ENCODE data around the gene GTF3C4. TPM values are rescaled to one million over a fixed set of nuclear protein-coding genes. Genes with fewer than 3 reads are reported as not detected.

GTF3C4 gene
- polyA plus RNA-seq, 1 of the 3 experiments (the other 2 are of a cell fraction), result 2.8 TPM

GRCh38 chr9:132728071-132728470, 57.8 kb downstream of the GTF3C4 start:
- Histone ChIP-seq H3K27me3 (ENCODE audit: insufficient read depth) (peaks cover 5% of the 10 kb centered on the region; the same call in 1 of the 2 replicates), H3K9ac (no peak overlapping the region), H3K4me1 (ENCODE audit: control insufficient read depth in 1 of 2, insufficient read depth in 2 of 2, low read depth in 1 of 2, low read length in 1 of 2) (no peaks in the 10 kb centered on the region), H4K20me1 (ENCODE audit: insufficient read depth) (no peaks in the 10 kb centered on the region), H3K36me3 (replicated peaks in 1 of 2; ENCODE audit: control insufficient read depth in 1 of 2, insufficient read depth in 2 of 2, low read length in 1 of 2) (no peaks in the 10 kb centered on the region), H3K4me2 (no peak overlapping the region), H2AFZ (ENCODE audit: low read depth) (no peak overlapping the region), H3K9me3 (no peaks in the 10 kb centered on the region), H3K4me3 (ENCODE audit: low read depth in 2 of 2, low read length in 1 of 2) (no peak overlapping the region), H3F3A (replicated peaks; ENCODE audit: insufficient read depth) (no peaks in the 10 kb centered on the region), H3K27ac (ENCODE audit: low read depth in 2 of 2, low read length in 1 of 2) (no peak overlapping the region), H3K79me2 (ENCODE audit: insufficient read depth) (no peaks in the 10 kb centered on the region), H3K9me2 (no peaks in the 10 kb centered on the region)
- POLR2A ChIA-PET, result no interaction called here
- TF ChIP-seq RCOR1 (IDR thresholded peaks at IDR 0.05; ENCODE audit: low read length) (no peak), RXRA (IDR thresholded peaks at IDR 0.05; ENCODE audit: borderline replicate concordance, low read depth) (no peak), USF2 (IDR thresholded peaks at IDR 0.05; ENCODE audit: borderline replicate concordance, low read depth, low read length) (no peak), GABPA (IDR thresholded peaks at IDR 0.05; ENCODE audit: low read depth) (no peak), MXI1 (IDR thresholded peaks at IDR 0.05; ENCODE audit: low read depth, low read length) (no peak), ZBTB33 (IDR thresholded peaks at IDR 0.05; ENCODE audit: borderline replicate concordance, low read depth) (no peak), CTCF (IDR thresholded peaks at IDR 0.05) (no peak)
- no peak for DNase-seq
- CTCF ChIA-PET, result no interaction called here
- WGBS (ENCODE audit: low lambda C conversion rate), result 53% methylated on average over 5 of the region's 5 CpGs

GRCh38 chr9:132728497-132728896, 58.2 kb downstream of the GTF3C4 start:
- Histone ChIP-seq H3K27me3 (ENCODE audit: insufficient read depth) (peaks cover 5% of the 10 kb centered on the region; the same call in 1 of the 2 replicates), H2AFZ (ENCODE audit: low read depth) (no peak overlapping the region), H3K4me1 (ENCODE audit: control insufficient read depth in 1 of 2, insufficient read depth in 2 of 2, low read depth in 1 of 2, low read length in 1 of 2) (no peaks in the 10 kb centered on the region), H4K20me1 (ENCODE audit: insufficient read depth) (no peaks in the 10 kb centered on the region), H3K36me3 (replicated peaks in 1 of 2; ENCODE audit: control insufficient read depth in 1 of 2, insufficient read depth in 2 of 2, low read length in 1 of 2) (no peaks in the 10 kb centered on the region), H3K9ac (no peak overlapping the region), H3K9me2 (no peaks in the 10 kb centered on the region), H3F3A (replicated peaks; ENCODE audit: insufficient read depth) (no peaks in the 10 kb centered on the region), H3K27ac (ENCODE audit: low read depth in 2 of 2, low read length in 1 of 2) (no peak overlapping the region), H3K4me3 (ENCODE audit: low read depth in 2 of 2, low read length in 1 of 2) (no peak overlapping the region), H3K4me2 (no peak overlapping the region), H3K9me3 (no peaks in the 10 kb centered on the region), H3K79me2 (ENCODE audit: insufficient read depth) (no peaks in the 10 kb centered on the region)
- 30% methylated on average over 2 of the region's 2 CpGs for WGBS (ENCODE audit: low lambda C conversion rate)
- POLR2A ChIA-PET, result no interaction called here
- no peak for DNase-seq
- TF ChIP-seq SIN3A (IDR thresholded peaks at IDR 0.05; ENCODE audit: borderline replicate concordance, low read depth, low read length), result no peak
- TF ChIP-seq JUND (IDR thresholded peaks at IDR 0.05), result no peak
- TF ChIP-seq SMC3 (IDR thresholded peaks at IDR 0.05; ENCODE audit: low read depth, low read length), result no peak
- no peak for TF ChIP-seq CHD2 (IDR thresholded peaks at IDR 0.05; ENCODE audit: low read length, partially characterized antibody)
- CTCF ChIA-PET, result no interaction called here
